ENCODE data around the gene DIS3L2. TPM values are rescaled to one million over a fixed set of nuclear protein-coding genes. Genes with fewer than 3 reads are reported as not detected.

The DIS3L2 gene
- total and polyA plus RNA-seq, 2 experiments from 2014 or later: 15.2 to 25.3 TPM

- H4K20me1 ChIP-seq (replicated peaks; ENCODE audit: insufficient read depth): no peaks in the 10 kb centered on the region
- no peak overlapping the region for H3K27ac ChIP-seq (ENCODE audit: low read depth)
- no peaks in the 10 kb centered on the region; the same call in 2 of the 3 replicates for H3K9me3 Mint-ChIP-seq
- H3K4me3 Mint-ChIP-seq: no peak overlapping the region
- no peaks in the 10 kb centered on the region for H3K27me3 Mint-ChIP-seq (ENCODE audit: insufficient read depth, low read depth, poor library complexity)
- H3K4me2 ChIP-seq: no peak overlapping the region
- no peaks in the 10 kb centered on the region for H3K4me1 ChIP-seq (ENCODE audit: insufficient read depth)
- H3K27ac Mint-ChIP-seq: no peak overlapping the region
- H2AFZ ChIP-seq: no peak overlapping the region
- DNase-seq (ENCODE audit: low spot score) (no peak), ATAC-seq (no peak)
- no peaks in the 10 kb centered on the region for H3K79me2 ChIP-seq (replicated peaks; ENCODE audit: insufficient read depth)
- H3K27me3 ChIP-seq (ENCODE audit: insufficient read depth): no peaks in the 10 kb centered on the region
- 0 out of 3 replicates have a peak, but pooled peaks cover 2% of the 10 kb centered on the region for H3K4me1 Mint-ChIP-seq
- H3K36me3 Mint-ChIP-seq (ENCODE audit: low read depth): peaks cover 7% of the 10 kb centered on the region; the same call in 2 of the 3 replicates
- H3K4me3 ChIP-seq: no peak overlapping the region
- H3K36me3 ChIP-seq (ENCODE audit: insufficient read depth): no peaks in the 10 kb centered on the region
- TF ChIP-seq NANOG (IDR thresholded peaks at IDR 0.05; ENCODE audit: borderline replicate concordance) (no peak), POLR2AphosphoS5 (IDR thresholded peaks at IDR 0.05; ENCODE audit: low read depth) (no peak), STAT1 (IDR thresholded peaks at IDR 0.05; ENCODE audit: unreplicated experiment) (no peak), ZNF114 (CRISPR knock-in tag; IDR thresholded peaks at IDR 0.05) (no peak), ZNF462 (CRISPR knock-in tag; IDR thresholded peaks at IDR 0.05) (no peak), EZH2 (IDR thresholded peaks at IDR 0.05; ENCODE audit: low read depth, unreplicated experiment) (no peak), EZH2phosphoT487 (IDR thresholded peaks at IDR 0.05; ENCODE audit: unreplicated experiment) (no peak), CTCF (conservative IDR thresholded peaks at IDR 0.05; ENCODE audit: low read depth in 2 of 2) (no peak), ZNF331 (CRISPR knock-in tag; IDR thresholded peaks at IDR 0.05; ENCODE audit: low read depth) (no peak), CREB1 (CRISPR knock-in tag; IDR thresholded peaks at IDR 0.05; ENCODE audit: low read depth) (no peak), REST (IDR thresholded peaks at IDR 0.05; ENCODE audit: unreplicated experiment) (no peak), ETS1 (IDR thresholded peaks at IDR 0.05) (no peak), JUNB (IDR thresholded peaks at IDR 0.05; ENCODE audit: unreplicated experiment) (no peak)
- H3F3A ChIP-seq (replicated peaks; ENCODE audit: low read depth): no peaks in the 10 kb centered on the region
- no peaks in the 10 kb centered on the region for H3K9me2 ChIP-seq (ENCODE audit: insufficient read depth)
Observed at GRCh38 chr2:232184346-232184745, 222.8 kb downstream of the DIS3L2 start.
